Mucosa of descending colon (tissue), 3 donors: ENCODE measurements around the gene SELPLG. TPM values are rescaled to one million over a fixed set of nuclear protein-coding genes. Genes with fewer than 3 reads are reported as not detected.
"Not testable (repeated sequence)": the region's sequence is repeated elsewhere in the genome, so short reads cannot be mapped to it uniquely, and the experiment has no call there.

Source experiments
- ATAC-seq: fragments of 200-7000 bp; cut with Tn5 transposase; one replicate; pipeline ENCODE4 v1.9.1; 2020; ENCODE audit warnings: mild to moderate bottlenecking, moderate library complexity
- DNase-seq, 3 donors: peaks; one replicate each; pipeline ENCODE4 v3.0.0-alpha.2; 2020
- H3K36me3 ChIP-seq: fragments of 200-600 bp; one replicate; pipeline ENCODE4 v1.8.0; 2021; ENCODE audit warnings: low read depth, mild to moderate bottlenecking
- H3K4me1 ChIP-seq: fragments of 200-600 bp; one replicate; pipeline ENCODE4 v1.8.0; 2021; ENCODE audit warnings: low read depth, mild to moderate bottlenecking
- H3K4me3 ChIP-seq: fragments of 200-600 bp; one replicate; pipeline ENCODE4 v1.8.0; 2021; ENCODE audit warnings: mild to moderate bottlenecking
- H3K9me3 ChIP-seq: fragments of 200-600 bp; one replicate; pipeline ENCODE4 v1.8.0; 2021; ENCODE audit warnings: mild to moderate bottlenecking
- CTCF ChIP-seq: fragments of 200-600 bp; IDR thresholded peaks from one replicate; pipeline ENCODE4 v1.8.0; 2022; ENCODE audit warnings: antibody characterized with exemption, mild to moderate bottlenecking
- intact Hi-C, 2 donors: fragments of 100-400 bp; cut with DNase I in 1 of 2; cut with micrococcal nuclease in 1 of 2; formaldehyde crosslinking; loops; one replicate each; pipeline versions ENCODE4 v1.11.0 to v1.11.1; 2022; cut with DNase I, micrococcal nuclease
- total RNA-seq, 3 donors: library from RNA; stranded (reverse); fragmentation: NEBNext Ultra II Directional in 2 of 3; extraction: Animal tissue kit (Norgen Biotek cat#: 25700) in 2 of 3; gene quantifications; one replicate each; pipeline versions ENCODE4 v1.2.1 to v1.2.4, GENCODE V29; 2021 to 2023
- donor health status: DM: no; HTN: no; CAD: no; lungs with moderate emphysema.
- donor health status: DM: no; HTN: no; CAD: no.
- donor health status: DM: no; HTN: yes; CAD: no.

The SELPLG gene
- total RNA-seq, 3 donors from 2014 or later: 3.3 to 6.5 (median 6.0) TPM

DNA sequence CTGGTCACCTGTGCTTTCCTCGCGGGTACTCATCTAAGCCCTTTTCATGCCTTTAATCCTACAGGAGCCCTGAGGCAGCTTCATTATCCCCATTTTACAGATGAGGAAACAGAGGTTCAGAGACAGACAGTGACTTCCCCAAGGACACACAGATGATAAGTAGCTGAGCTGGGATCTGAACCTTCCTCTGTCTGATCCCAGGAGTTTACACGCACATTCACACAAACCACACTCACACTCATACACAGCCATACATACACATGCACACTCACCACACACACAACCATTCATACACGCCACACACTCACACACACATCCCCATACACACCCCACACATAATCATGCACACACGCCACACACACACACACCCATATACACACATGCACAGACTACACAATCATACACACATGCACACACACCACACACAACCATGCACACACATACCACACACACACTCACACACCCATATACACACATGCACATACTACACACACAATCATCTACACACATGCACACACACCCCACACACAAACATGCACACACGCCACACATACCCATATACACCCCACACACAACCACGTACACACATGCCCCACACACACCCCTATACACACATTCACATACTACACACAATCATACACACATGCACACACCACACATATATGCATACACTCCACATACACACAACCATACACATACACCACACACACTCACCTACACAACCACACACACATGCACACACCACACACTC lies 38.6 kb downstream of the SELPLG start:
- TF ChIP-seq CTCF: no peak
- Histone ChIP-seq H3K4me3 (no peak overlapping the region), H3K9me3 (no peaks in the 10 kb centered on the region), H3K4me1 (no peaks in the 10 kb centered on the region), H3K36me3 (no peaks in the 10 kb centered on the region)
- no peak for ATAC-seq
- intact Hi-C loops: no loop called here
- DNase-seq: no peak

DNA sequence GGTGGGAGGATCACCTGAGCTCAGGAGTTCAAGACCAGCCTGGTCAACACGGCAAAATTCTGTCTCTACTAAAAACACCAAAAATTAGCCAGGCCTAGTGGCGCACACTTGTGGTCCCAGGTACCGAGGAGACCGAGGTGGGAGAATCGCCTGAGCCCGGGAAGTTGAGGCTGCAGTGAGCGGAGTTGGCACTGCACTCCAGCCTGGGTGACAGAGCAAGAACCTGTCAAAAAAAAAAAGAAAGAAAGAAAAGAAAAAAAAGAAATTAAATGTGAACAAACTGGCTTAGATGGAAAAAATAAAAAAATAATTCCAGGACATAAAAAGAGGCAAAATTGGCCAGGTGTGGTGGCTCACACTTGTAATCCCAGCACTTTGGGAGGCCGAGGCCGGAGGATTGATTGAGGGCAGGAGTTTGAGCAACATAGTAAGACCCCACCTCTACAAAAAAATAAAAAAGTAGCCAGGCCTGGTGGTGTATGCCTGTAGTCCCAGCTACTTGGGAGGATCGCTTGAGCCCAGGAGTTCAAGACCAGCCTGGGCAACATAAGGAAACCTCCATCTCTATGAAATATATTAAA lies 39.3 kb downstream of the SELPLG start:
- no peak overlapping the region for H3K4me3 ChIP-seq
- no peaks in the 10 kb centered on the region for H3K36me3 ChIP-seq
- intact Hi-C loops: no loop called here
- no peak for ATAC-seq
- H3K9me3 ChIP-seq: no peaks in the 10 kb centered on the region
- DNase-seq: no peak
- no peak for TF ChIP-seq CTCF
- no peaks in the 10 kb centered on the region for H3K4me1 ChIP-seq

GRCh38 chr12:108592033-108592909 lies 41.4 kb downstream of the SELPLG start:
- Histone ChIP-seq H3K36me3 (no peaks in the 10 kb centered on the region), H3K9me3 (no peaks in the 10 kb centered on the region), H3K4me3 (no peak overlapping the region), H3K4me1 (no peaks in the 10 kb centered on the region)
- intact Hi-C loops: no loop called here
- ATAC-seq: no peak
- TF ChIP-seq CTCF: no peak
- DNase-seq: no peak

DNA sequence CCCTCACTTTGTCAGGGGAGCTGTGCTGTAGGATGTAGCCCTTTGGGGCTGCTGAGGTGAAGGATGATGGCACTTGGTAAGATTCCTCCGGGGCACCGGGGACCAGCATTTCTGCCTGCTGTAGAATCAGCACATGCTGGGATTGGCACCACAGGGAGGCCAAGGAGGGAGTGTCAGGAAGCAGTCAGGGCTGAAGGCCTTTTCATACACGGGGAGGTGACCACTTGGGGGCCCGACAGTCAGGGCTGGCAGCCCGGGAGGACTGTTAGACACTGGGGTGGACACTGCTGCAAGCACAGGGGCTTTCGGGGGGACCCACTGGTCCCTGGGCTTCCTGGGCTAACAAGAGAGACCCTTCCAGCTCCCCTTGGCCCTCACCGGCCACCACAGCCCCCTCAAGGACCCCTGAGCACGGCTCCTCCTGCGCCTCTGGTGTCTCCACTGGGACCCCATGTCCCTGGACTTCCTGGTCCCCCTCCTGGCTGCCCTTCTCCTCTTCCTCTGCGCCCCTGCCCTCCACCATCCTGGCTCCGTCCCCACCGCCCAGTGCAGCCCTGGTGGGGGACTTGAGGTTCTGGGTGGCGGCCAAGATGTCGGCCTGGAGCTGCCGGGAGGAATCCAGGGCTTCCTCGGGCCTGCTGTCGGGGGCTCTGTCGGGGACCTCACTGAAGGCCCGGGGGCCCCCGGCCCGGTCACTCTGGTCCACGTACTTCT lies 42.3 kb downstream of the SELPLG start:
- no peaks in the 10 kb centered on the region for H3K36me3 ChIP-seq
- H3K4me3 ChIP-seq: no peak overlapping the region
- DNase-seq (no peak), ATAC-seq (no peak)
- no peak for TF ChIP-seq CTCF
- no peaks in the 10 kb centered on the region for H3K9me3 ChIP-seq
- H3K4me1 ChIP-seq: no peaks in the 10 kb centered on the region
- intact Hi-C loops: no loop called here

GRCh38 chr12:108590463-108590862 lies 43.2 kb downstream of the SELPLG start:
- H3K36me3 ChIP-seq, ATAC-seq, H3K4me1 ChIP-seq, intact Hi-C loops, DNase-seq, H3K4me3 ChIP-seq, H3K9me3 ChIP-seq: not testable (repeated sequence)
